Panc1 (cell line): ENCODE measurements around the gene LAMC2. TPM values are rescaled to one million over a fixed set of nuclear protein-coding genes. Genes with fewer than 3 reads are reported as not detected.

Experiments
- ATAC-seq: fragments of 200-7000 bp; cut with Tn5 transposase; 2 replicates; pipeline ENCODE4 v1.9.1; 2020; ENCODE audit warnings: mild to moderate bottlenecking, moderate library complexity
- BruUV-seq: library from RNA; stranded (reverse); fragments of 400-500 nt; replicated peaks from 2 replicates; lab custom pipeline; 2021; lab: Mats Ljungman, UMichigan
- CTCF ChIA-PET: fragments of 300-600 bp; sonication (Branson Sonifier 250); formaldehyde crosslinking; loops from one replicate; lab custom pipeline; 2022; ENCODE audit warnings: antibody characterized with exemption; lab: Charles Lee
- POLR2A ChIA-PET: fragments of 300-600 bp; sonication (Branson Sonifier 250); formaldehyde crosslinking; loops from one replicate; lab custom pipeline; 2022; ENCODE audit warnings: antibody characterized with exemption; lab: Charles Lee
- DNase-seq: peaks from one replicate; pipeline ENCODE4 v3.0.0-alpha.2; 2010; ENCODE audit warnings: low read depth, low spot score
- H3K27ac ChIP-seq: 2 replicates; pipeline ENCODE4 v1.5.1; 2011; ENCODE audit warnings: mild to moderate bottlenecking, low read length, inconsistent platforms
- H3K27me3 ChIP-seq: fragments of 200-500 bp; sonication (Bioruptor generic); 2 replicates; pipeline ENCODE4 v1.6.0; 2014; ENCODE audit warnings: low read length, inconsistent platforms; ENCODE audit not compliant: control insufficient read depth, insufficient read depth
- H3K36me3 ChIP-seq: fragments of 200-500 bp; sonication (Bioruptor generic); 2 replicates; pipeline ENCODE4 v1.5.1; 2014; ENCODE audit warnings: inconsistent platforms, mild to moderate bottlenecking, low read length, moderate library complexity; ENCODE audit not compliant: control insufficient read depth, insufficient read depth
- H3K4me1 ChIP-seq: 2 replicates; pipeline ENCODE4 v1.5.1; 2011; ENCODE audit warnings: inconsistent platforms, mild to moderate bottlenecking, low read length, moderate library complexity; ENCODE audit not compliant: control insufficient read depth, insufficient read depth
- H3K4me3 ChIP-seq, 2 experiments: 2 replicates each; pipeline ENCODE4 v1.5.1; 2011 to 2012; ENCODE audit warnings: low read depth in 2 of 2, low read length in 2 of 2, mild to moderate bottlenecking in 2 of 2, inconsistent platforms in 1 of 2, moderate library complexity in 1 of 2
- H3K9me3 ChIP-seq: fragments of 200-500 bp; sonication (Bioruptor generic); 2 replicates; pipeline ENCODE4 v1.5.1; 2014; ENCODE audit warnings: low read depth, mild to moderate bottlenecking, inconsistent platforms, low read length, moderate library complexity; ENCODE audit not compliant: control insufficient read depth, insufficient read depth
- POLR2AphosphoS5 ChIP-seq: IDR thresholded peaks from 2 replicates; pipeline ENCODE4 v1.6.1; 2012; ENCODE audit warnings: mild to moderate bottlenecking, low read depth, low read length, moderate library complexity
- SIN3A ChIP-seq: IDR thresholded peaks from 2 replicates; pipeline ENCODE4 v1.6.1; 2012; ENCODE audit warnings: low read depth, mild to moderate bottlenecking, low read length, moderate library complexity, borderline replicate concordance; ENCODE audit not compliant: insufficient read depth
- TCF7L2 ChIP-seq: IDR thresholded peaks from 2 replicates; pipeline ENCODE4 v1.6.1; 2011; ENCODE audit warnings: mild to moderate bottlenecking, low read depth, low read length, inconsistent platforms
- in situ Hi-C: cut with HindIII; loops from 2 replicates; pipeline ENCODE4 v1.10.0; 2016; ENCODE audit warnings: low sequenced_read_pairs, low pct_unique_long_range_greater_than_20kb
- intact Hi-C: fragments of 100-400 bp; cut with micrococcal nuclease; formaldehyde crosslinking; loops from one replicate; pipeline ENCODE4 v1.10.0; 2022; ENCODE audit not compliant: unreplicated experiment
- total RNA-seq: library from RNA; stranded (reverse); gene quantifications from one replicate; pipeline ENCODE4 v1.2.1, GENCODE V29; 2021; ENCODE audit not compliant: unreplicated experiment
- TF ChIP-seq, protein P1 (sequence below), 2 experiments: IDR thresholded peaks; 2 replicates each; pipeline ENCODE4 v1.6.1; 2011 to 2012; ENCODE audit warnings: low read depth in 2 of 2, control low read depth in 1 of 2, low read length in 1 of 2, mild to moderate bottlenecking in 1 of 2, moderate library complexity in 1 of 2; ENCODE audit not compliant: insufficient read depth in 1 of 2
- TF ChIP-seq, protein P2 (sequence below): fragments of 450-650 bp; IDR thresholded peaks from 2 replicates; pipeline ENCODE4 v1.5.1; 2017; ENCODE audit warnings: mild to moderate bottlenecking

Gene LAMC2
- total RNA-seq, 1 experiment from 2014 or later: 8.3 TPM

DNA sequence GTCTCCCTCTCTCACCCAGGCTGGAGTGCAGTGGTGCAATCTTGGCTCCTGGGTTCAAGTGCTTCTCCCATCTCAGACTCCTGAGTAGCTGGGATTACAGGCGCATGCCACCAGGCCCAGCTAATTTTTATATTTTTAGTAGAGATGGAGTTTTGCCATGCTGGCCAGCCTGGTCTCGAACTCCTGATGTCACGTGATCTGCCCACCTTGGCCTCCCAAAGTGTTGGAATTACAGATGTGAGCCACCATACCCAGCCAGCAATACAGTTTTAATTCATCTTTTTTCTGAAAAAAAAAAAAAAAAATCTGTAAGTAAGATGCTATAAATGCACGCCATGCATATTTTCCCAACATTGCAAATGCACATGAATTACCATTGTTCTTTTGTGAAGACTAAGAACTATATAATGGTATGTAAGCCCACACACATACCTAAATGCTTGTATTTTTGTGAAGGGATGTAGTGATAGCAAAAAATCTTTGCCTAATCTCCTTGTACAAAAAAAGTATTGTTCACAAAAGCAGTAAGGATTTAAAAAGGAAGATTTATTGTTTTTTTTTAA lies 8.0 kb downstream of the LAMC2 start:
- ATAC-seq (no peak), DNase-seq (no peak)
- no peaks in the 10 kb centered on the region for H3K27me3 ChIP-seq
- H3K4me1 ChIP-seq: no peaks in the 10 kb centered on the region
- no peaks in the 10 kb centered on the region for H3K36me3 ChIP-seq
- TF ChIP-seq SIN3A: no peak
- no peak for TF ChIP-seq TCF7L2
- TF ChIP-seq, protein P1, sequence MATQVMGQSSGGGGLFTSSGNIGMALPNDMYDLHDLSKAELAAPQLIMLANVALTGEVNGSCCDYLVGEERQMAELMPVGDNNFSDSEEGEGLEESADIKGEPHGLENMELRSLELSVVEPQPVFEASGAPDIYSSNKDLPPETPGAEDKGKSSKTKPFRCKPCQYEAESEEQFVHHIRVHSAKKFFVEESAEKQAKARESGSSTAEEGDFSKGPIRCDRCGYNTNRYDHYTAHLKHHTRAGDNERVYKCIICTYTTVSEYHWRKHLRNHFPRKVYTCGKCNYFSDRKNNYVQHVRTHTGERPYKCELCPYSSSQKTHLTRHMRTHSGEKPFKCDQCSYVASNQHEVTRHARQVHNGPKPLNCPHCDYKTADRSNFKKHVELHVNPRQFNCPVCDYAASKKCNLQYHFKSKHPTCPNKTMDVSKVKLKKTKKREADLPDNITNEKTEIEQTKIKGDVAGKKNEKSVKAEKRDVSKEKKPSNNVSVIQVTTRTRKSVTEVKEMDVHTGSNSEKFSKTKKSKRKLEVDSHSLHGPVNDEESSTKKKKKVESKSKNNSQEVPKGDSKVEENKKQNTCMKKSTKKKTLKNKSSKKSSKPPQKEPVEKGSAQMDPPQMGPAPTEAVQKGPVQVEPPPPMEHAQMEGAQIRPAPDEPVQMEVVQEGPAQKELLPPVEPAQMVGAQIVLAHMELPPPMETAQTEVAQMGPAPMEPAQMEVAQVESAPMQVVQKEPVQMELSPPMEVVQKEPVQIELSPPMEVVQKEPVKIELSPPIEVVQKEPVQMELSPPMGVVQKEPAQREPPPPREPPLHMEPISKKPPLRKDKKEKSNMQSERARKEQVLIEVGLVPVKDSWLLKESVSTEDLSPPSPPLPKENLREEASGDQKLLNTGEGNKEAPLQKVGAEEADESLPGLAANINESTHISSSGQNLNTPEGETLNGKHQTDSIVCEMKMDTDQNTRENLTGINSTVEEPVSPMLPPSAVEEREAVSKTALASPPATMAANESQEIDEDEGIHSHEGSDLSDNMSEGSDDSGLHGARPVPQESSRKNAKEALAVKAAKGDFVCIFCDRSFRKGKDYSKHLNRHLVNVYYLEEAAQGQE (IDR thresholded peaks at IDR 0.05; ENCODE audit: insufficient read depth in 1 of 2, low read depth in 2 of 2, low read length in 1 of 2): no peak
- TF ChIP-seq POLR2AphosphoS5: no peak
- TF ChIP-seq, protein P2, sequence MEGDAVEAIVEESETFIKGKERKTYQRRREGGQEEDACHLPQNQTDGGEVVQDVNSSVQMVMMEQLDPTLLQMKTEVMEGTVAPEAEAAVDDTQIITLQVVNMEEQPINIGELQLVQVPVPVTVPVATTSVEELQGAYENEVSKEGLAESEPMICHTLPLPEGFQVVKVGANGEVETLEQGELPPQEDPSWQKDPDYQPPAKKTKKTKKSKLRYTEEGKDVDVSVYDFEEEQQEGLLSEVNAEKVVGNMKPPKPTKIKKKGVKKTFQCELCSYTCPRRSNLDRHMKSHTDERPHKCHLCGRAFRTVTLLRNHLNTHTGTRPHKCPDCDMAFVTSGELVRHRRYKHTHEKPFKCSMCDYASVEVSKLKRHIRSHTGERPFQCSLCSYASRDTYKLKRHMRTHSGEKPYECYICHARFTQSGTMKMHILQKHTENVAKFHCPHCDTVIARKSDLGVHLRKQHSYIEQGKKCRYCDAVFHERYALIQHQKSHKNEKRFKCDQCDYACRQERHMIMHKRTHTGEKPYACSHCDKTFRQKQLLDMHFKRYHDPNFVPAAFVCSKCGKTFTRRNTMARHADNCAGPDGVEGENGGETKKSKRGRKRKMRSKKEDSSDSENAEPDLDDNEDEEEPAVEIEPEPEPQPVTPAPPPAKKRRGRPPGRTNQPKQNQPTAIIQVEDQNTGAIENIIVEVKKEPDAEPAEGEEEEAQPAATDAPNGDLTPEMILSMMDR: no peak
- ChIA-PET POLR2A (interaction anchor here (0.5 kb wide), 1 partner anchor 200 kb away, joined by 3 read pairs; no protein-coding TSS in a partner anchor), CTCF (no interaction called here)
- no peak overlapping the region for H3K27ac ChIP-seq
- H3K4me3 ChIP-seq: no peak overlapping the region
- BruUV-seq: no TSS peak
- intact Hi-C loops (no loop called here), in situ Hi-C loops (no loop called here)
- no peaks in the 10 kb centered on the region for H3K9me3 ChIP-seq

DNA sequence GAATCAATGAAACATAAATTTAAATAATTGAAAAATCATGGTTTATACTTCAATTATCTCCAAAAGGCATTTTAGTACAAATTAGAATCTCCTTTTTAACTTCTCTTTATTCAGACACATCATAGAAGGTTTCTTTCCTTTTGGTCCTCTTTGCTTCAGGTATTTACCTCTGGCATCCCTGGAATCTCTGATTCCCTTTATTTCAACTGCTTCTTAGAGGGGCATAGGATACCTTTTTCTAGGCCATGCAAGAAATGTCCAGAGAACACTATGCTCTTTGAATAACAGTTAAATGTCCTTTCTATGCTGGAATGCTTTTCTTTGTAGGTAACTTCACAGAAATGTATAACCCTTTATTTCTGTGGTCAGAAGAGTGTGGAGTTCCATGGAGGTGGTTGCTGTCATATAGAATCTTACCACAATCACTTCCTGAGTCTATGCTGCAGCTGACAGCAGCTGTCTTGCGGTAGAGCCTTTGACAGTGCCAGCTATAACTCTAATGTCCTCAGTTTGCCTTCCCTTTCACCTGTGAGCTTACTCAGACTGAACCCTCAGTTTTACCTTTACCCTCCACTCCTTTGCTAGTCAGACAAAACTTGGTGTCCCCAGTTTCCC lies 8.6 kb downstream of the LAMC2 start:
- no peak overlapping the region for H3K4me3 ChIP-seq
- no peaks in the 10 kb centered on the region for H3K4me1 ChIP-seq
- no peaks in the 10 kb centered on the region for H3K27me3 ChIP-seq
- ChIA-PET POLR2A (interaction anchor here (0.6 kb wide), 1 partner anchor 189 kb away, joined by 4 read pairs; no protein-coding TSS in a partner anchor), CTCF (no interaction called here)
- no peaks in the 10 kb centered on the region for H3K36me3 ChIP-seq
- intact Hi-C loops (no loop called here), in situ Hi-C loops (no loop called here)
- no TSS peak for BruUV-seq
- no peak overlapping the region for H3K27ac ChIP-seq
- H3K9me3 ChIP-seq: no peaks in the 10 kb centered on the region
- TF ChIP-seq, protein P2: no peak
- TF ChIP-seq, protein P1 (IDR thresholded peaks at IDR 0.05; ENCODE audit: insufficient read depth in 1 of 2, low read depth in 2 of 2, low read length in 1 of 2): no peak
- TF ChIP-seq TCF7L2: no peak
- TF ChIP-seq POLR2AphosphoS5: no peak
- no peak for TF ChIP-seq SIN3A
- ATAC-seq: no peak
- no peak for DNase-seq
